Measurements from ENCODE around the gene HIPK2. TPM values are rescaled to one million over a fixed set of nuclear protein-coding genes. Genes with fewer than 3 reads are reported as not detected.

The HIPK2 gene
- total RNA-seq, 1 donor from 2014 or later, result 6.0 TPM

DNA sequence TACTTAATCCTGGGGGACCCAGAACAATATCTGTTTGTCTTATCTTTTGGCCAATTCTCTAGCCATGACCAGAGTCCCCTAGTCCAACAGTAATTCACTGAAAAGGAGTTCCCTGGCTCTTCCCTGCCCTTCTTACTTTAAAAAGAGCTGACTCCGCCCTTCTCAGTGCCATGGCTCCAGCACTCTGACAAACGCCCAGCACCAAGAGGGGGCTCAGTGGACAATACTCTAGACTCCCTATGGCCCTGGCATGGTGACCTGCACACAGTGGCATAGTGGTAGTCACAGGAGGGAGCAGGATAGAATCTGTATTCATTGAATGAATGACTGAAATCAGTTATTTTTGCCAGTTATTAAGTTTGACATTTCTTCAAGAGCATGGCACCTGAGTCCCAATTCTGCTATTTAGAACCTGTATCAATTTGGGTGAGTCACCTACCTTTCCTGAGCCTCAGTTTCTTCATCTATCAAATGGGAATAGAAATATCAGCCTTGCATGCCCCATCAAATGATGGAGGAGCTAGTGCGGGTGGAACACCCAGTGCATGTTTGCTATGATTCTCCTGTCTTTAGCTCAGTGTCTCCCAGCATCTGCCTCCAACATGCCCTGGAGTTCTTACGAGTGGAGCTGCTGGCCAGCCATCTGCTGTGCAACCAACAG is 184.9 kb downstream of the HIPK2 start:
- DNase-seq (ENCODE audit: low spot score), result no peak

- no peak for DNase-seq (ENCODE audit: low spot score)
These were observed 186.1 kb downstream of the HIPK2 start for GRCh38 chr7:139591550-139592195.

GRCh38 chr7:139589474-139589873 is 188.3 kb downstream of the HIPK2 start:
- DNase-seq (ENCODE audit: low spot score), result no peak

DNA sequence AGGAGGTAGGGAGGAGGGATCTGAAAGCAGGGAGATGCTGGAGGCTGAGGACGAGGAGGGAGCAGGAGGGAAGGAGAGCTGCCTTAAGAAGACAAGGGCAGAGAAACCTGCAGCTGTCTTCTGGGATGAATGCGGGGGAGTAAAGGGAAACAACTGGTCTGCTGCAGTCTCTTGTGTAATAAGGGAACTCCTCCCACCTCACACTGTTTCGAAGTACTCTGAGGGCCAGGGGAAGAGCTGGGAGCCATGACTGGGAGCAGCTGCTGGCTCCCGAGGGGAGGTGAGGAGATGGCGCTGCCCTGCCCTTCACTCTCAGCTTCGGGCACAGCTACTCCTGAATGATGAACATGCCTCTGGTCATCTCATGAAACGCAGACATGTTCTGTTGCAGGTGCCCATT is 189.2 kb downstream of the HIPK2 start:
- no peak for DNase-seq (ENCODE audit: low spot score)

- DNase-seq (ENCODE audit: low spot score), result no peak
These were observed 190.3 kb downstream of the HIPK2 start for GRCh38 chr7:139587535-139587934.

GRCh38 chr7:139586286-139586685 is 191.5 kb downstream of the HIPK2 start:
- DNase-seq (ENCODE audit: low spot score), result no peak

- no peak for DNase-seq (ENCODE audit: low spot score)
These were observed 192.8 kb downstream of the HIPK2 start for GRCh38 chr7:139585042-139585441.

DNA sequence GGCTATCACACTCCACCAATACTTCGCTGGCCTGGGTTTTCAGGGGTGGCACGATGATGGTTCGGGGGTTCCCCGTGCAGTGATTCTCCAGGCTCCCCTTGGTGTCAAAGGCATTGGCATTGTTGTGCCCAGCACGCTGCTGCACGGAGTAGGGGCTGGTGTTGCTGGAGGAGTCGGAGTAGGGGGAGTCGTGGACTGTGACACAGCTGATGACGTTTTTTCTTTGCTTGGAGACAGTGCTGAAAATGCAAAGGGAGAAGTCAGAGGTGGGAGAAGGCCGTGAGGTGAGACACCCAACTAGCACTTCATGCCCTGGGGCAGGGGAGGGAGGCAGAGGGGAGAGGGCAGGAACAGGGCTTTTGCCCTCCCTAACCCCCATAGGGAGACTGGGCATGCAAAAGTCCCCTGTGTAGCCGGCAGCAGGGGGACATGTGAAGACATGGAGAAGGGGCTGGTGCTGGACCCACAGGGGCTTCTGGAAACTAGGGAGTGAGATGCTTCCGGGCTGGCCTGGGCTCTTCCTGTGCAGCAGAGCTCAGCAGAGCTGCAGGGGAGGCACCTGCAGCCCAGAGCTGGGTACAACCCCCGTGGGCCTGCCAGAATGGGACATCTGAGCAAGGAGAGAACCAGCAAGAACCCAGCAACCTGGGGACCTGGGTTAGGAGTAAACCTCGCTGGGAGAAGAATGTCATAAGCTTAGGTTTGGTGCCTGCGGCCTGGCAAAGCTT is 193.8 kb downstream of the HIPK2 start:
- no peak for DNase-seq (ENCODE audit: low spot score)

GRCh38 chr7:139582671-139583155 is 195.1 kb downstream of the HIPK2 start:
- no peak for DNase-seq (ENCODE audit: low spot score)

DNA sequence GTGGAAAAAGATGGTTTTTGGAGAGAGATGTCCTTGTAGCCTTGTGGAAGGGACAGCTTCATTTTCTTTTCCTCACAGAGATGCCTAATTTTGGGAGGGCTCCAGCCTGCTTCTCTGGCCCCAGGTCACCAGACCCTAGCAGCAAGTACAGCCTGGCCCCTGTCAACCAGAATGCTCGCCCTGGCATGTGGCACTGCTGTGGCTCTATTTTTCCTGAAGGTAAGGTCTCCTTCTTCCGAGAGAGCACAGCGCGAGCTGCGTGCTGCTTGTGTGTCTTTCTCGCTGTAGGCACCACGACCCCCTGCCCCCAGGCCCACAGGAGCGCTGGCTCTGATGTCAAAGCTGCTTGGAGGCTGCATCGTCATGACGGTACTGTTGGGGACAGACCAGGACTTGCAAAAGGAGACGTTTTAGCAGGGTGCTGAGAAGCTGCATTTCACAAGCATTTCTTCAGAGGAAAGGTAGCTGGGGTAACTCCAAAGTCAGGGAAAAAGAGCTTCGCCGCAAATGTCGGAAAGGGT is 195.6 kb downstream of the HIPK2 start:
- no peak for DNase-seq (ENCODE audit: low spot score)

DNA sequence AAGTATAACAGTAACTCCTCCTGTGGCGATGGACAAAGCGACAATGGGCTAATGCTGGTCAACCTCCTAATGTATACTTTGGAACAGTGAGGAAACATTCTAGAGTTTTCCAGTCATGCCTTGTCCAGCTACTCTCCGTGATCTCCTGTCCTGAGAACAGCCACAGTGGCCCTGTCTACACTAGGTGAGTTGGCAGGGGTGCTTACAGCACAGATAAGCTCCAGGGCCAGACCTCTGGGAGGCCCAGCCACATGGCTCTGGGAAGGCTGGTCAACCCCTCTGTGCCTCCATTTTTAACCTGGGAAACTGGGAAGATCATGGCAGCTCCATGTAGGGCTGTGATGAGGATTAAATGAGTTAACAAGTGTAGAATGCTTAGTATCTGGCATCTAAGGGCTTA is 197.4 kb downstream of the HIPK2 start:
- DNase-seq (ENCODE audit: low spot score), result no peak

DNA sequence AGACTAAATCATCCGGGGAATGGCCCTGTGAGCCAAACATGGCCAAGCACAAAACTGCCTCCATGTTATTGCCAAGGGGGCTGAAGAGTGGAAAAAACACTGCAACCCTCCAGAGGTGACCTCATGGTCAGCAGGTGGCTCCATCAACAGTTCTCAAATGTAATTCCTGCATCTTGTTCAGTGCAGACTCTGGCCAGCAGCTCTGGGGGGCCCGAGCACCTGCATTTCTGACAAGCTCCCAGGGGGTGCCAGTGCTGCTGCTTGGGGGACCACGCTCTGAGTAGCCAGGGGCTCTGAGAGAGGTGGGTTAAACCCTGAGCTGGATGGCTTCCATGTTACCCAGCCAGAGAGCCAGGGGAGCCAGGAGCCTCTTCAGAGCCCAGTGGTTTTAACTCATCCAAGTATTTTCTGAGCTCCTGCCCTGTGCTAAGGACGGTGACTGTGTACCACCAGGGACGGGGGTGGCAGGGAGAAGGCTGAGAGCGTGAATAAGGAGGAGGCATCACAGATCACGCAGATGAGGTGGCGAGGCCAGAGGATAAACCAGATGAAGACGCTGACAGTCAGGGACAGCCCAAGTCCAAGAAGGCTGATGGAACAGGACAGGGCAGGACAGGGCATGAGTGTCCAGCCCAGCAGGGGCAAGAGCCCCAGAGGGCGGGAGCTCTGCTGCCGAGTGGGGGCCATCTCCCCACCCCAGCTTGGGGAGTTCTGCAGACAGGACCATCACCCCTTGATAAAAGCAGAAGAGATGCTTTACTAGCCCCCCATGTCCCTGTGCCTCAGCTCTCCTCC is 201.4 kb downstream of the HIPK2 start:
- DNase-seq (ENCODE audit: low spot score), result no peak

DNA sequence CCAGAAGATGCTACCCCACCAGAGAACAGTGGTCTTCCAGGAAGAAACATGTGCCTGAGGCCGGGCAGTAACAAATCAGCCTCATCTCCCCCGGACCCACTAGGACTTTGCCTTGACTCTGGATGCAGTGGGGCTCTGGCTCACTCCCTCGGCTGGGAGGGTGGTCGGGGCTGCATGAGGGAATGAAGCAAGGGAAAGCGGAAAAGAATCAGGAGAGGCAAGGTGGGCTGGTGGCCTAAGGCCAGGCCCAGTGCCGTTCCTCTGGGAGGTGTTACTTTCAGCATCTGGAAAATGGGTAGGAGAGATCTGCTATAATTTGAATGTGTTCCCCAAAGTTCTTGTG is 202.5 kb downstream of the HIPK2 start:
- DNase-seq (ENCODE audit: low spot score), result no peak

GRCh38 chr7:139574618-139575337 is 203.0 kb downstream of the HIPK2 start:
- DNase-seq (ENCODE audit: low spot score), result no peak

- no peak for DNase-seq (ENCODE audit: low spot score)
These were observed 203.9 kb downstream of the HIPK2 start for GRCh38 chr7:139573871-139574270.

GRCh38 chr7:139572704-139573385 is 205.0 kb downstream of the HIPK2 start:
- no peak for DNase-seq (ENCODE audit: low spot score)

GRCh38 chr7:139572071-139572470 is 205.7 kb downstream of the HIPK2 start:
- no peak for DNase-seq (ENCODE audit: low spot score)

DNA sequence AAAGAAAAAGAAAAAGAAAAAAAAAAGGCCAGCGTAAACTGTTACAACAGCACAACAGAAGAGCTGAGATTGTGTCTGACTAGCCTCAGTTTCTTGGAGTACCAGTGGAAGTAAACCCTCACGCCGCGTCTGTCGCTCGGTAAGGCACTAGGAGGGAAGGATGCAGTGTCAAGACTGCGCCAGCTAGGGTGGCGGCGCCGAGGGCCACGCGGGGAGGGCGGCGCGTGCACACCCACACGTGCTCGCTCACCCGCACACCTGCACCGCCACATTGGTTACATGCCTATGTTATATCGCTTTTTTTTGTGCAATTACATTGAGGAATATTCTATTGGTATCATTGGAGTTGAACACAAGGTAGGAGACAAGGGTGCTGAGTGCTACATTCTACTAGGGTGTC is 206.1 kb downstream of the HIPK2 start:
- no peak for DNase-seq (ENCODE audit: low spot score)

DNA sequence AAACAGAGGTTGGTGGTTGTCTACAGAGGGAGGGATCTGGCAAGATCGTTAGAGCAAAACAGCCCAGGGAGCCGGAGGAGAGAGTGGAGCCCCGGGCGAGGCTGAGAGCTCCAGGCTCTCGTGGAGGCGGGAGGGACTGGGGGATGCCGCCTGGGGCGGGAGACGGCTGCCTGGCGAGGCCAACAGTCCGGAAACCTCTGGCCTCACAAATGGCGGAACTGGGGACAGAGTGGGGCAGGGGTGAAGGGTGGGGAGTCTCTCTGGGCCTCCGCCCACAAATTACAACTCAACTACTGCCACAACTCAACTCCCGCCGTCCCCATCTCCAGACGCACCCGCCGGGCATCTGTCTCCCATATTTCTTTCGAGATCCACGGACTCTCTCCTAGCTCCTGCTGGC is 206.6 kb downstream of the HIPK2 start:
- DNase-seq (ENCODE audit: low spot score), result no peak

DNA sequence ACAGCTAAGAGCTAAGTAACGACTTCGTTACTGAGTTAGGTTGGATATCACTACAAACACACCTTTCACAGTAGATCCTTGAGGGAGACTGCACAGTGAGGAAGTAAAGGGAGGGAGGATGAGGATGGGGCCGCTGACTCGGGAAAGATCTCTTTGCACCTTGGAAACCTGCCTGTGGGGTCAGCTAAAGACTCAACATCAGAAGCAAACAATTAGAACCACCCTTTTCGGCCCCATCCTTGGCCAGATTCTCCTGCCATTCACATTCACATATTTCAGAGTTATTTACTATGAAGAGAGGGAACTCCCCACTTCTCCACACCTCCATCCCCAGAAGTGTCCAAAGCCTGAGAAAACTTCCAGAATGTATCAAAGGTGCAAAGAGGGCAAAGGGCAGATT is 207.2 kb downstream of the HIPK2 start:
- no peak for DNase-seq (ENCODE audit: low spot score)

DNA sequence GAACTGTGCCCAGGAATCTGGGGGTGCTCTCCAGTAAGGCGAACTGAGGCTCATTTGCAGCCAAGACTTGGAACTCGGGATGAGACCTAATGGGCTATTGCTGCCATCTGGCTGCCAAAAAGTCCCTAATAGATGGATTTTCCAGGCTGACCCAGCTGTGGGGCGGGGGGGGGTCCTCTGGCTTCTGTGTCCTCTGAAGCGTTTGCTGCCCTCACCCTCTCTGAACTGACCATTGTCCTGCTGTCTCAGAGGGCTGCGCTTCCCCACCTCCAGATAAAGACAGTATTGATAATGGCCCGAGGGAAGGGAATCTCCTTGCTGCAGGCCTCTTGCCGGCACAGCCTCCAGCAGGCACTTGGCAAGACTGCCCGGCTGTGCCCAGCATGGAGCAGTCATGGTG is 207.7 kb downstream of the HIPK2 start:
- DNase-seq (ENCODE audit: low spot score), result no peak

All from umbilical cord (tissue), 2 donors.